ENCODE results near the gene SBNO2. TPM values are rescaled to one million over a fixed set of nuclear protein-coding genes. Genes with fewer than 3 reads are reported as not detected.

Gene SBNO2
- total and polyA plus RNA-seq, 2 donors (not counting 1 experiment from before 2014, with no cell fraction given): 42.8 to 83.3 TPM

DNA sequence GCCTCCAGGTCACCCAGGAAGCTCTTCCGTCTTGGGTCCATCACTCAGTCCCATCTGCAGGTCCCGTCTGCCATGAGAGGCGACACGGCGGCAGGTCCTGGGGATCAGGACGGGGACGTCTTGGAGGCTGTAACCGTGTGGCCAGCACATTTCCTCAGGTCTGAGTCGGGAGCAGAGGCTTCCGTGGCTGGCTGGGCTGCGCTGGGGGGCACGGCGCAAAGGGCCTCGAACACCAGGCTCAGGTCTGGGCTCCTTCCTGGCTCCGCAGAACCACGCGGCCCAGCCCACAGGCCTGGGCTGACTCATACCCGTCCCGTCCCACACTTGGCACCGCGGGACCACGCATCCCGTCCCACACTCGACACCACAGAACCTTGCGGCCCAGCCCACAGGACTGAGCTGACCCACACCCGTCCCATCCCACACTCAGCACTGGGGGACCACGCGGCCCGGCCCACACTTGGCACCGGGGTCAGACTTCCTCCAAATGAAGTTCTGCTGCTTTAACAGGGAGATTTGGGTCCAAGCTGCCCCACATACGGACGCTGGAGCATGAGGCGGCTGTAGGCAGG, 30.2 kb downstream of the SBNO2 start:
- ATAC-seq (ENCODE audit: low read depth) (no peak), DNase-seq (no peak)
- Histone ChIP-seq H3K4me1 (ENCODE audit: control insufficient read depth in 2 of 2, insufficient read depth in 2 of 2, low read length in 2 of 2) (no peaks in the 10 kb centered on the region), H3K36me3 (replicated peaks in 1 of 2; ENCODE audit: control extremely low read depth in 1 of 2, control insufficient read depth in 1 of 2, extremely low read depth in 1 of 2, insufficient read depth in 2 of 2, low read length in 1 of 2) (peaks cover 1 to 16% of the 10 kb centered on the region in 2 experiments), H3K27ac (ENCODE audit: low read length in 2 of 2) (no peak overlapping the region), H2AFZ (ENCODE audit: insufficient read depth, low read depth, low read length, poor library complexity, severe bottlenecking) (no peak overlapping the region), H3K27me3 (replicated peaks in 1 of 4; ENCODE audit: control extremely low read depth in 1 of 4, control insufficient read depth in 3 of 4, insufficient read depth in 4 of 4, low read length in 3 of 4) (no peaks in the 10 kb centered on the region), H4K20me1 (ENCODE audit: control insufficient read depth, insufficient read depth, low read length, poor library complexity, severe bottlenecking) (peaks cover 6% of the 10 kb centered on the region), H3K4me3 (ENCODE audit: control extremely low read depth in 1 of 5, extremely low read depth in 1 of 5, insufficient read depth in 1 of 5, low read depth in 2 of 5, low read length in 4 of 5) (no peak overlapping the region), H3K9me3 (ENCODE audit: control extremely low read depth in 1 of 3, control insufficient read depth in 2 of 3, insufficient read depth in 1 of 3, low read length in 2 of 3) (peaks cover 0 to 7% (median 0%) of the 10 kb centered on the region in 3 donors), H3K9ac (ENCODE audit: low read length) (no peak overlapping the region), H3K4me2 (replicated peaks; ENCODE audit: low read depth, low read length, poor library complexity, severe bottlenecking) (no peak overlapping the region), H3K79me2 (ENCODE audit: control insufficient read depth, insufficient read depth, low read length) (peaks cover 9% of the 10 kb centered on the region)
- no peak for TF ChIP-seq EZH2 (IDR thresholded peaks at IDR 0.05; ENCODE audit: borderline replicate concordance, insufficient read depth, low read depth, low read length, poor library complexity, severe bottlenecking)
- TF ChIP-seq, protein P1, sequence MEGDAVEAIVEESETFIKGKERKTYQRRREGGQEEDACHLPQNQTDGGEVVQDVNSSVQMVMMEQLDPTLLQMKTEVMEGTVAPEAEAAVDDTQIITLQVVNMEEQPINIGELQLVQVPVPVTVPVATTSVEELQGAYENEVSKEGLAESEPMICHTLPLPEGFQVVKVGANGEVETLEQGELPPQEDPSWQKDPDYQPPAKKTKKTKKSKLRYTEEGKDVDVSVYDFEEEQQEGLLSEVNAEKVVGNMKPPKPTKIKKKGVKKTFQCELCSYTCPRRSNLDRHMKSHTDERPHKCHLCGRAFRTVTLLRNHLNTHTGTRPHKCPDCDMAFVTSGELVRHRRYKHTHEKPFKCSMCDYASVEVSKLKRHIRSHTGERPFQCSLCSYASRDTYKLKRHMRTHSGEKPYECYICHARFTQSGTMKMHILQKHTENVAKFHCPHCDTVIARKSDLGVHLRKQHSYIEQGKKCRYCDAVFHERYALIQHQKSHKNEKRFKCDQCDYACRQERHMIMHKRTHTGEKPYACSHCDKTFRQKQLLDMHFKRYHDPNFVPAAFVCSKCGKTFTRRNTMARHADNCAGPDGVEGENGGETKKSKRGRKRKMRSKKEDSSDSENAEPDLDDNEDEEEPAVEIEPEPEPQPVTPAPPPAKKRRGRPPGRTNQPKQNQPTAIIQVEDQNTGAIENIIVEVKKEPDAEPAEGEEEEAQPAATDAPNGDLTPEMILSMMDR (IDR thresholded peaks at IDR 0.05): no peak
- WGBS (ENCODE audit: insufficient coverage): 98% methylated on average over 33 of the region's 33 CpGs
- H3K4me1 Mint-ChIP-seq: no peaks in the 10 kb centered on the region
- no peak overlapping the region for H3K4me3 Mint-ChIP-seq
- no peak overlapping the region for H3K27ac Mint-ChIP-seq
- peaks cover 4% of the 10 kb centered on the region for H3K9me3 Mint-ChIP-seq (ENCODE audit: insufficient read depth)
- POLR2A ChIA-PET: no interaction called here
- no peaks in the 10 kb centered on the region for H3K27me3 Mint-ChIP-seq
- intact Hi-C loops (cut with micrococcal nuclease): no loop called here
- CTCF ChIA-PET: no interaction called here

DNA sequence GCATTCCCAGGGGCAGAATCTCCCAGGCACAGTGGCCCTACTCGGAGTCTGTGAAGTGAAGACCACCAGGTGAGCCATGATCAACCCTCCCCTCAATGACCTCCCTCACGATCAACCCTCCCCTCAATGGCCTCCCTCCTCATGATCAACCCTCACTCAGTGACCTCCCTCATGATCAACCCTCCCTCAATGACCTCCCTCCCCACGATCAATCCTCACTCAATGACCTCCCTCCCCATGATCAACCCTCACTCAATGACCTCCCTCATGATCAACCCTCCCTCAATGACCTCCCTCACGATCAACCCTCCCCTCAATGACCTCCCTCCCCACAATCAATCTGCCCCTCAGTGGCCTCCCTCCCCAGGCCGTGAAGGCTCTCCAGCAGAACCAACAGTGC, 32.1 kb downstream of the SBNO2 start:
- Histone ChIP-seq H3K36me3 (replicated peaks in 1 of 2; ENCODE audit: control extremely low read depth in 1 of 2, control insufficient read depth in 1 of 2, extremely low read depth in 1 of 2, insufficient read depth in 2 of 2, low read length in 1 of 2) (peaks cover 1 to 13% of the 10 kb centered on the region in 2 experiments), H3K4me1 (ENCODE audit: control insufficient read depth in 2 of 2, insufficient read depth in 2 of 2, low read length in 2 of 2) (no peaks in the 10 kb centered on the region), H2AFZ (ENCODE audit: insufficient read depth, low read depth, low read length, poor library complexity, severe bottlenecking) (no peak overlapping the region), H3K79me2 (ENCODE audit: control insufficient read depth, insufficient read depth, low read length) (peaks cover 9% of the 10 kb centered on the region), H3K4me3 (ENCODE audit: control extremely low read depth in 1 of 5, extremely low read depth in 1 of 5, insufficient read depth in 1 of 5, low read depth in 2 of 5, low read length in 4 of 5) (no peak overlapping the region), H3K27me3 (replicated peaks in 1 of 4; ENCODE audit: control extremely low read depth in 1 of 4, control insufficient read depth in 3 of 4, insufficient read depth in 4 of 4, low read length in 3 of 4) (no peaks in the 10 kb centered on the region), H4K20me1 (ENCODE audit: control insufficient read depth, insufficient read depth, low read length, poor library complexity, severe bottlenecking) (peaks cover 6% of the 10 kb centered on the region), H3K4me2 (replicated peaks; ENCODE audit: low read depth, low read length, poor library complexity, severe bottlenecking) (no peak overlapping the region), H3K27ac (ENCODE audit: low read length in 2 of 2) (no peak overlapping the region), H3K9ac (ENCODE audit: low read length) (no peak overlapping the region), H3K9me3 (ENCODE audit: control extremely low read depth in 1 of 3, control insufficient read depth in 2 of 3, insufficient read depth in 1 of 3, low read length in 2 of 3) (peaks cover 0 to 7% (median 0%) of the 10 kb centered on the region in 3 donors)
- Mint-ChIP-seq H3K4me3 (no peak overlapping the region), H3K27ac (no peak overlapping the region), H3K9me3 (ENCODE audit: insufficient read depth) (peaks cover 4% of the 10 kb centered on the region), H3K4me1 (no peaks in the 10 kb centered on the region), H3K27me3 (no peaks in the 10 kb centered on the region)
- TF ChIP-seq, protein P1 (IDR thresholded peaks at IDR 0.05): no peak
- TF ChIP-seq EZH2 (IDR thresholded peaks at IDR 0.05; ENCODE audit: borderline replicate concordance, insufficient read depth, low read depth, low read length, poor library complexity, severe bottlenecking): no peak
- no peak for DNase-seq
- WGBS (ENCODE audit: insufficient coverage): 85% methylated on average over 5 of the region's 5 CpGs
- CTCF ChIA-PET: no interaction called here
- POLR2A ChIA-PET: no interaction called here
- intact Hi-C loops (cut with micrococcal nuclease): no loop called here
- no peak for ATAC-seq (ENCODE audit: low read depth)
